Hepatocyte (in vitro differentiated cells): ENCODE data around the gene ATP8A1. TPM values are rescaled to one million over a fixed set of nuclear protein-coding genes. Genes with fewer than 3 reads are reported as not detected.

Experiments used
- DNase-seq: peaks from one replicate; pipeline ENCODE4 v3.0.0-alpha.2; 2016; ENCODE audit warnings: low spot score
- H2AFZ ChIP-seq: fragments of 200-600 bp; sonication (generic); 2 replicates; pipeline ENCODE4 v1.6.0; 2016; ENCODE audit warnings: antibody characterized with exemption, mild to moderate bottlenecking
- H3K27ac ChIP-seq: fragments of 200-600 bp; sonication (generic); 2 replicates; pipeline ENCODE4 v1.5.1; 2016; ENCODE audit warnings: mild to moderate bottlenecking
- H3K27me3 ChIP-seq: fragments of 200-600 bp; sonication (generic); 2 replicates; pipeline ENCODE4 v1.6.1; 2016
- H3K36me3 ChIP-seq: fragments of 200-600 bp; sonication (generic); replicated peaks from 2 replicates; pipeline ENCODE4 v1.5.1; 2016; ENCODE audit warnings: low read depth; ENCODE audit not compliant: insufficient read depth
- H3K4me1 ChIP-seq: fragments of 200-600 bp; sonication (generic); 2 replicates; pipeline ENCODE4 v1.5.1; 2016; ENCODE audit warnings: mild to moderate bottlenecking, moderate library complexity; ENCODE audit not compliant: insufficient read depth
- H3K4me2 ChIP-seq: fragments of 200-600 bp; sonication (generic); 2 replicates; pipeline ENCODE4 v1.6.0; 2016
- H3K4me3 ChIP-seq: fragments of 200-600 bp; sonication (generic); 2 replicates; pipeline ENCODE4 v1.5.1; 2016; ENCODE audit warnings: mild to moderate bottlenecking
- H3K79me2 ChIP-seq: fragments of 200-600 bp; sonication (generic); 2 replicates; pipeline ENCODE4 v1.6.0; 2017; ENCODE audit warnings: mild to moderate bottlenecking
- H3K9me2 ChIP-seq: fragments of 200-600 bp; sonication (generic); replicated peaks from 2 replicates; pipeline ENCODE4 v1.6.0; 2017; ENCODE audit warnings: mild to moderate bottlenecking; ENCODE audit not compliant: insufficient read depth
- H3K9me3 ChIP-seq: fragments of 200-600 bp; sonication (generic); 2 replicates; pipeline ENCODE4 v1.5.1; 2016; ENCODE audit warnings: low read depth, mild to moderate bottlenecking
- H4K20me1 ChIP-seq: fragments of 200-600 bp; sonication (generic); 2 replicates; pipeline ENCODE4 v1.6.0; 2016; ENCODE audit warnings: mild to moderate bottlenecking; ENCODE audit not compliant: insufficient read depth, poor library complexity, severe bottlenecking
- EZH2 ChIP-seq: fragments of 200-600 bp; sonication (generic); IDR thresholded peaks from 2 replicates; pipeline ENCODE4 v1.6.1; 2016; ENCODE audit warnings: antibody characterized with exemption, mild to moderate bottlenecking, borderline replicate concordance
- EZH2phosphoT487 ChIP-seq: fragments of 200-600 bp; sonication (generic); IDR thresholded peaks from one replicate; pipeline ENCODE4 v1.6.1; 2018; ENCODE audit warnings: antibody characterized with exemption, mild to moderate bottlenecking, low read depth, moderate library complexity; ENCODE audit not compliant: unreplicated experiment, severe bottlenecking
- WGBS: methylation state at CpG from one replicate; pipeline ENCODE4 v1.1.6; 2016; ENCODE audit warnings: low lambda C conversion rate; ENCODE audit errors: missing lambda C conversion rate; 5-methylcytosine and 5-hydroxymethylcytosine counted together
- polyA plus RNA-seq: library from polyadenylated mRNA; unstranded; fragments of >200 nt; fragmentation: Nextera tagmentation; extraction: Ambion mirVana; gene quantifications from 2 replicates; pipeline ENCODE4 v1.2.1, GENCODE V29; 2016
- total RNA-seq: library from RNA; depleted of rRNA; stranded (reverse); fragments of >200 nt; gene quantifications from 2 replicates; pipeline ENCODE4 v1.2.3, GENCODE V29; 2014
- TF ChIP-seq, protein P1 (sequence below): fragments of 200-600 bp; sonication (generic); IDR thresholded peaks from 2 replicates; pipeline ENCODE4 v1.5.1; 2016; ENCODE audit warnings: antibody characterized with exemption, mild to moderate bottlenecking; ENCODE audit not compliant: poor library complexity

The ATP8A1 gene
- total and polyA plus RNA-seq, 2 experiments from 2014 or later, result 3.3 to 42.1 TPM

DNA sequence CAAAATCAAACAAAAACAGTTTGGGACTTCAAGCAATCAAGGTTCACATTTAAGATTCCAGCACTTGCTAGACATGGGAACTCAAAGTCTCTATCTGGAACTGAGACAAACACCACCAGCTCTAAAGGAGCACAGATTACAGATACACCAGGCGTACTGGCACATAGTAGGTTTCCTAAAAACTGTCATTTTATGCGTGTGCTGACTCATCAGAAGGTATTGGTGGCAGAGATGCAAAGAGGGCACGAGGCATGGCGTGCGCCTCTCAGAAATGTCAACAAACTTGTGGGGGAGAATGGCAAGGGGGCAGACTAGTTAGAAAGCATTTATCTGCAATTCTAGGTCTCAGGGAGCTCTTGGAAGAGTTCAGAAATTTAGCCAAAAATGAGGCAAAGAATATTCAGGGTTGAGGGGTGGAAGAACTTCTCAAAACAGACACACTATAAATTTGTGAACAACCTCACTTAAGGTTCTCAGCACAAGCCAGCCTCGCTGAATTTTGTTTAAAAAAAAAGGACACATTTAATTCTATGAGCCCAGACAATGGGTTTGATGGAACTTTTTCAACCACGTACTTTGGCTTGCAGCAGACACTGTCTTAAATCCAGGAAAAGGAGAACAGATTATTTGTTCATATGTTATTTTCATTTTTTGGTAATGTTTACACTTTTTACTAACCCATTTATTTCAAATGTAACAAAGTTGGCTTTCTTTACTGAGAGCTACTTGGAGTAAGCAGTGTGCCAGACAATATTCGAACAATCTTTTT is 159.6 kb downstream of the ATP8A1 start:
- Histone ChIP-seq H4K20me1 (no peaks in the 10 kb centered on the region), H3K4me3 (no peak overlapping the region), H2AFZ (no peak overlapping the region), H3K27me3 (no peaks in the 10 kb centered on the region), H3K36me3 (no peaks in the 10 kb centered on the region), H3K79me2 (no peaks in the 10 kb centered on the region), H3K4me1 (peaks cover 11% of the 10 kb centered on the region), H3K9me3 (no peaks in the 10 kb centered on the region), H3K4me2 (no peak overlapping the region), H3K27ac (no peak overlapping the region), H3K9me2 (no peaks in the 10 kb centered on the region)
- WGBS, result 89% methylated on average over 8 of the region's 8 CpGs
- TF ChIP-seq EZH2phosphoT487 (no peak), EZH2 (no peak)
- TF ChIP-seq, protein P1, sequence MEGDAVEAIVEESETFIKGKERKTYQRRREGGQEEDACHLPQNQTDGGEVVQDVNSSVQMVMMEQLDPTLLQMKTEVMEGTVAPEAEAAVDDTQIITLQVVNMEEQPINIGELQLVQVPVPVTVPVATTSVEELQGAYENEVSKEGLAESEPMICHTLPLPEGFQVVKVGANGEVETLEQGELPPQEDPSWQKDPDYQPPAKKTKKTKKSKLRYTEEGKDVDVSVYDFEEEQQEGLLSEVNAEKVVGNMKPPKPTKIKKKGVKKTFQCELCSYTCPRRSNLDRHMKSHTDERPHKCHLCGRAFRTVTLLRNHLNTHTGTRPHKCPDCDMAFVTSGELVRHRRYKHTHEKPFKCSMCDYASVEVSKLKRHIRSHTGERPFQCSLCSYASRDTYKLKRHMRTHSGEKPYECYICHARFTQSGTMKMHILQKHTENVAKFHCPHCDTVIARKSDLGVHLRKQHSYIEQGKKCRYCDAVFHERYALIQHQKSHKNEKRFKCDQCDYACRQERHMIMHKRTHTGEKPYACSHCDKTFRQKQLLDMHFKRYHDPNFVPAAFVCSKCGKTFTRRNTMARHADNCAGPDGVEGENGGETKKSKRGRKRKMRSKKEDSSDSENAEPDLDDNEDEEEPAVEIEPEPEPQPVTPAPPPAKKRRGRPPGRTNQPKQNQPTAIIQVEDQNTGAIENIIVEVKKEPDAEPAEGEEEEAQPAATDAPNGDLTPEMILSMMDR, result no peak
- no peak for DNase-seq

DNA sequence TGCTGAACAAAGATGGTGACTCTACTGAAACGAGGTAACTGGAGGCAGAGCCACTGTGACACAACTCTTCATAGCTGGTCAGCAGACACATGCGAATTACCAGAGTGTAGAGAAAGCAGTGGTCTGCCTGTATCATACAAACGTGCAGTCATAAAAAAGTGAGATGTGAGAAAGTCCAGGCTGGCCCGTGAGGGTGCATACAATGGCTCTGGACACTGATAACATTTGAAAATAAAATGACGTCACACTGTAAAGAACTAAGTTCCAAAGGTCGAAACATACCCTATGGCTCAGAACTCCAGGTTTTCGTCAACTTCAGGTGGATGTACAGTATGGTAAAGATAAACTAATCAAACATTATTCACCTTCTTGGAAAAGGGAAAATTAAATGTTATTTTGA is 163.9 kb downstream of the ATP8A1 start:
- DNase-seq, result peak; percentile 71
- no peaks in the 10 kb centered on the region for H3K79me2 ChIP-seq
- H3K27me3 ChIP-seq, result no peaks in the 10 kb centered on the region
- H3K36me3 ChIP-seq, result no peaks in the 10 kb centered on the region
- H2AFZ ChIP-seq, result peak overlapping the region; percentile 0
- H4K20me1 ChIP-seq, result no peaks in the 10 kb centered on the region
- no peak overlapping the region for H3K4me3 ChIP-seq
- peak overlapping the region; percentile 86 for H3K27ac ChIP-seq
- no peak for TF ChIP-seq EZH2phosphoT487
- TF ChIP-seq EZH2, result no peak
- TF ChIP-seq, protein P1, result no peak
- H3K9me2 ChIP-seq, result no peaks in the 10 kb centered on the region
- H3K4me1 ChIP-seq, result peaks cover 12% of the 10 kb centered on the region
- WGBS, result 33% methylated on average over 7 of the region's 7 CpGs
- peak overlapping the region; percentile 11 for H3K4me2 ChIP-seq
- no peaks in the 10 kb centered on the region for H3K9me3 ChIP-seq

DNA sequence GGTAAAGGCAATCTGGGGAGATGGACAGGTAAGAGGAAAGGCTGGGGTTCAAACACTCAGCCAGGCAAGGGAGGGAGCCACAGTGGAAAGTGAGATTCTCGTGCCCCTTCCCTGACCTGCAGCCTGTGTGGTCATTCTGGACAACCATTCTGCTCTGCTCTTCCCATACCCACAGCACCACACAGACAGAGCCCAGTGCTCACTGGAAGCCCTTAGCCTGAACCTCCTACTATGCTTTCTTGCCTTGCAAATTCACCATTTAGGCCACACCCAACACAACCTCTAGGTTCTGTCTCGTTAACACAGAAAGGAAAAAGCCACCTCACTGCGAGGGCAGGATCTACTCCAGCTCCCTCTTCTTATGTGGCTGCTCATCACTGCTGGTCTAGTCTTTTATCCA is 166.9 kb downstream of the ATP8A1 start:
- no peak for DNase-seq
- H3K4me3 ChIP-seq, result no peak overlapping the region
- TF ChIP-seq EZH2 (no peak), EZH2phosphoT487 (no peak)
- TF ChIP-seq, protein P1, result no peak
- no peaks in the 10 kb centered on the region for H3K27me3 ChIP-seq
- no peak overlapping the region for H2AFZ ChIP-seq
- no peaks in the 10 kb centered on the region for H3K79me2 ChIP-seq
- no peaks in the 10 kb centered on the region for H3K36me3 ChIP-seq
- no peak overlapping the region for H3K27ac ChIP-seq
- H3K4me2 ChIP-seq, result no peak overlapping the region
- H3K4me1 ChIP-seq, result peaks cover 12% of the 10 kb centered on the region
- H3K9me3 ChIP-seq, result no peaks in the 10 kb centered on the region
- H4K20me1 ChIP-seq, result no peaks in the 10 kb centered on the region
- 89% methylated on average over 3 of the region's 3 CpGs for WGBS
- H3K9me2 ChIP-seq, result no peaks in the 10 kb centered on the region
